Measurements from ENCODE around the gene SMC1A.
"Not testable (repeated sequence)": the region's sequence is repeated elsewhere in the genome, so short reads cannot be mapped to it uniquely, and the experiment has no call there.

SMC1A gene

GRCh38 chrX:53421772-53422085 lies 725 bp downstream of the SMC1A start:
- H3K4me3 ChIP-seq (replicated peaks; ENCODE audit: low read depth, low read length) = peak overlapping the region; percentile 90
- H3K27me3 ChIP-seq (replicated peaks; ENCODE audit: control insufficient read depth, insufficient read depth, low read length) = no peaks in the 10 kb centered on the region
- no peaks in the 10 kb centered on the region for H3K36me3 ChIP-seq (ENCODE audit: control insufficient read depth, insufficient read depth, low read length)
- no peak for DNase-seq (ENCODE audit: extremely low read depth, insufficient read length)
- no peak for TF ChIP-seq CTCF (IDR thresholded peaks at IDR 0.05; ENCODE audit: insufficient read depth, low read length, poor library complexity, severe bottlenecking)

- Histone ChIP-seq H3K36me3 (ENCODE audit: control insufficient read depth, insufficient read depth, low read length) (no peaks in the 10 kb centered on the region), H3K4me3 (replicated peaks; ENCODE audit: low read depth, low read length) (peak overlapping the region; percentile 90), H3K27me3 (replicated peaks; ENCODE audit: control insufficient read depth, insufficient read depth, low read length) (no peaks in the 10 kb centered on the region)
- TF ChIP-seq CTCF (IDR thresholded peaks at IDR 0.05; ENCODE audit: insufficient read depth, low read length, poor library complexity, severe bottlenecking) = no peak
- DNase-seq (ENCODE audit: extremely low read depth, insufficient read length) = no peak
Measured at GRCh38 chrX:53421125-53421524, 1.3 kb downstream of the SMC1A start.

GRCh38 chrX:53420351-53420750 lies 2.1 kb downstream of the SMC1A start:
- not testable (repeated sequence) for H3K36me3 ChIP-seq (ENCODE audit: control insufficient read depth, insufficient read depth, low read length); DNase-seq (ENCODE audit: extremely low read depth, insufficient read length); H3K27me3 ChIP-seq (replicated peaks; ENCODE audit: control insufficient read depth, insufficient read depth, low read length); H3K4me3 ChIP-seq (replicated peaks; ENCODE audit: low read depth, low read length)

- no peaks in the 10 kb centered on the region for H3K27me3 ChIP-seq (replicated peaks; ENCODE audit: control insufficient read depth, insufficient read depth, low read length)
- DNase-seq (ENCODE audit: extremely low read depth, insufficient read length) = no peak
- H3K4me3 ChIP-seq (replicated peaks; ENCODE audit: low read depth, low read length) = no peak overlapping the region
- TF ChIP-seq CTCF (IDR thresholded peaks at IDR 0.05; ENCODE audit: insufficient read depth, low read length, poor library complexity, severe bottlenecking) = no peak
- peaks cover 35% of the 10 kb centered on the region for H3K36me3 ChIP-seq (ENCODE audit: control insufficient read depth, insufficient read depth, low read length)
Measured at GRCh38 chrX:53412446-53412845, 10.0 kb downstream of the SMC1A start.

- no peak for TF ChIP-seq CTCF (IDR thresholded peaks at IDR 0.05; ENCODE audit: insufficient read depth, low read length, poor library complexity, severe bottlenecking)
- no peak for DNase-seq (ENCODE audit: extremely low read depth, insufficient read length)
- Histone ChIP-seq H3K4me3 (replicated peaks; ENCODE audit: low read depth, low read length) (no peak overlapping the region), H3K27me3 (replicated peaks; ENCODE audit: control insufficient read depth, insufficient read depth, low read length) (no peaks in the 10 kb centered on the region), H3K36me3 (ENCODE audit: control insufficient read depth, insufficient read depth, low read length) (peaks cover 27% of the 10 kb centered on the region)
Measured at GRCh38 chrX:53403535-53403934, 18.9 kb downstream of the SMC1A start.

GRCh38 chrX:53398216-53398615 lies 24.2 kb downstream of the SMC1A start:
- no peak for TF ChIP-seq CTCF (IDR thresholded peaks at IDR 0.05; ENCODE audit: insufficient read depth, low read length, poor library complexity, severe bottlenecking)
- DNase-seq (ENCODE audit: extremely low read depth, insufficient read length) = no peak
- Histone ChIP-seq H3K4me3 (replicated peaks; ENCODE audit: low read depth, low read length) (no peak overlapping the region), H3K27me3 (replicated peaks; ENCODE audit: control insufficient read depth, insufficient read depth, low read length) (no peaks in the 10 kb centered on the region), H3K36me3 (ENCODE audit: control insufficient read depth, insufficient read depth, low read length) (peaks cover 15% of the 10 kb centered on the region)

All from GM06990 (cell line).